GM21529 (cell line): ENCODE measurements around the gene TSPO2.

Source experiments
- ATAC-seq: cut with Tn5 transposase; IDR thresholded peaks from one replicate; pipeline ENCODE4 v1.9.1; 2021; ENCODE audit not compliant: unreplicated experiment

The TSPO2 gene

DNA sequence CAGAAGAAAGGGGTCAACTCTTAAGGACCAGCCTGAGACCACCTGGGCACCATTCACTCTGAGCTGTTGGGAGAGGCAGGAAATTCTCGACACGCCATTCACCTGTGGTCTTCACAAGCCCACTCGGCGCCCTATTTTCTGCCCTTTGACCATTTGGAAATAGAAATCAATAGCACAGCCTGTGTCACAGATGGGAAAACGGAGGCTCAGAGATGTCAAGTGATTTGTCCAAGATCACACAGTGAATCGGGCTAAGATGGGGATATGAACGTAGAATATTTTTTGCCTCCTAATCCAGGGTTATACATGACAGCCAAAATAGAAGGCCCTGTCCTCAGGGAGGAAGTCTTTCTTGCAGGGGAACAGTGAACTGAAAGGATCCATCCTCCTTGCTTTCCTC, 7.7 kb downstream of the TSPO2 start:
- ATAC-seq: no peak

- ATAC-seq: no peak
Measured at GRCh38 chr6:41050536-41050935, 8.3 kb downstream of the TSPO2 start.

- ATAC-seq: no peak
Measured at GRCh38 chr6:41051873-41052272, 9.6 kb downstream of the TSPO2 start.

DNA sequence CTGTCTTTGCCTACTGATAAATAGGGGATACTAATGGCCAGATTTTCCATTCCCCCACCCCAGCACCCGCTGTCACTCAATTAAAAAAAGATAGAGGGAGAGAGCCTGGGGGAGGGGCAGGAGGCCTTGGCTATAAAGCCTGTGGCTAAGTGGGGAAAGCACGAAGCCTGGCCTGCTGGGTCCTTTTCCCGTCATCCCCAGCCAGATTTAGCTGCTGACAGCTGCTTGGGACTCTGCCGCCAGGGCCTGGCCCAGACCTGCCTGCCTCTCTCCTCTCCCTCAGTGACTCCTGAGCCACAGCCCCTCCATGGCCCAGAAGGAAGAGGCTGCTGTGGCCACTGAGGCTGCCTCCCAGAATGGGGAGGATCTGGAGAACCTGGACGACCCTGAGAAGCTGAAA, 10.8 kb downstream of the TSPO2 start, which contains the start of gene APOBEC2:
Gene APOBEC2, plus strand, starts transcription at position 162 of the 400 bp plus-strand sequence. Its CDS starts 146 bp downstream, at position 308.
- ATAC-seq: no peak

DNA sequence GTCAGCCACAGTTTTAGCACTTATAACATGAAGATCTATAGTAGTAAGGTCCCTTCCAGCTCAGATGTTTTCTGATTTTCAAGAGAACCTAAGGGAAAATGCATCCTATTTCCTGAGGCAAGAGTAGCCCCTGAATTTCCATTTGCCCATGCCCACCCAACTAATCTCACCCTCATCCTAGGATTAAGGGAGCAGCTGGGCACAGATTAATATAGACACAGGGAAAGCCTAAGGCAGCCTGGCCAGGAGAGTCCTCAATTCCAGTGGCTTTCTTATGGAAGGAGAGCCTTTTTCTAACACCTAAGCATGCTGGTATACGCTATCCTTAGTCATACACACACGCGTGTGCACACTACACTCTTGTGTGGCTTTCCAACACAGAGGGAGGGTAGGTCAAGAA, 12.2 kb downstream of the TSPO2 start:
- no peak for ATAC-seq

DNA sequence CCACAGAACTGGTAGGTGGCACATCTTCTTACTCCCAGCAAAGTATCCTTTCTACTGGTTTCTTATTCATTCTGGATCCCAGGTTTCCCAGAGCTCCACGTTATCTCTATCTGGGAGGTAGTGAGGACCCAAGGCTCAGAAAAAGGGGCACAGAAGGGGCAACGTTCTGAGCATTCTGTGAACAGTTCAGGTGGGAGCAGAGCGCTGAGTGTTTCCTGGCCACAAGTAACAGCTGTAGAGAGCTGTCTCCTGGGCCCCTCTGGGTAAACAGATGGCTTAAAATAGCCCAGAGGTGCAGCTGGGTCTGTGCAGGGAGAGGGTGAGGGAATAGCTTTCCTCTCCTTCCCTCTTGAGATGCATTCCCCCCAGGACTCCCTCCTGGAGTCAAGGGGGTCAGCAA, 12.9 kb downstream of the TSPO2 start:
- ATAC-seq: no peak

- ATAC-seq: no peak
Measured at GRCh38 chr6:41056768-41057490, 14.7 kb downstream of the TSPO2 start.

DNA sequence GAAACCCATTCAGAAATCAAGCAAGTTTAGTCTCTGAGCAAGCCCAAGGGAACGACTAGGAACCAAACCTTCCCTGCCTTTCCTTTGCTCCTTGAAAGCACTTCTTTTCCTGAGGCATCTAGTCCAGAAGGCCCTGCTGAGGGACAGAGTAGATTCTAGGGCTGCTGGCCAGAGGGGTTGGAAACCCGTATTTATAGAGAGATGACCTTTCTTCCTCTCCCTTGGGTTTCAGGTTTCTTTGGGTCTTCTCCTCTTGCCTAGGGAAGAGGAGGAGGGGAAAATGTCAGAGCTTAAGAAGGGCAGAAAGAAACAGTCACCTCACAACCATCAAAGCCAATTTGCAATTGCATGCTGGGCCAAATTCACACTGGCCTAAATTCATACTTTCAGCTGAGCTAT, 16.5 kb downstream of the TSPO2 start:
- no peak for ATAC-seq

DNA sequence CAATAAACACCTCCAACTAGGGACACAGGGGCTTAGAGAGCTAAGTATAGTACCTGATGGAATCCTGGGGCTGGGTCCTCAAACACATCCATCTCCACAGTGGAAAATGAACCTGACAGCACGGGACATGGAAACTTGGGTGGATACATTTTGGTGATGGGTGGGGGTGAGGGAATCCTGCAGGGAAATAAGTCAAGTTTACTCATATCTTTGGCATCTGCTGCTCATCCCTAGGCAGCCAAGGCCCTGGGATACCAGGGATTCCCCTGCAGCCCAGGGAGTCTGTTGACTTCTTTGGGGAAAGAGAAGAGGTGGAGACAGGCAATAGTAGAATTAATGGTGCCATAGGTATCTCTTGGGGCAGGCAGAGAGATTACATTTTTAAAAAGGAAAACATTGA, 17.3 kb downstream of the TSPO2 start:
- ATAC-seq: no peak

DNA sequence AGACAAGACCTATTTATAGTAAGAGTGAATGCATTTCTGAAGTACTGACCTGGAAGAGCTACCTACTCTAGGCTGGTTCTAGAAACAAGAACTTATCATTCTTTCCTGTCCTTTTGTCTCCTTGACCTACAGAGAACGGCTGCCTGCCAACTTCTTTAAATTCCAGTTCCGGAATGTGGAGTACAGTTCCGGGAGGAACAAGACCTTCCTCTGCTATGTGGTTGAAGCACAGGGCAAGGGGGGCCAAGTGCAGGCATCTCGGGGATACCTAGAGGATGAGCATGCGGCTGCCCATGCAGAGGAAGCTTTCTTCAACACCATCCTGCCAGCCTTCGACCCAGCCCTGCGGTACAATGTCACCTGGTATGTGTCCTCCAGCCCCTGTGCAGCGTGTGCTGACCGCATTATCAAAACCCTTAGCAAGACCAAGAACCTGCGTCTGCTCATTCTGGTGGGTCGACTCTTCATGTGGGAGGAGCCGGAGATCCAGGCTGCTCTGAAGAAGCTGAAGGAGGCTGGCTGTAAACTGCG, 19.0 kb downstream of the TSPO2 start:
- ATAC-seq: no peak

GRCh38 chr6:41062056-41062455, 19.8 kb downstream of the TSPO2 start:
- no peak for ATAC-seq

GRCh38 chr6:41063884-41064285, 21.6 kb downstream of the TSPO2 start:
- no peak for ATAC-seq

- no peak for ATAC-seq
Measured at GRCh38 chr6:41064841-41065240, 22.6 kb downstream of the TSPO2 start.

DNA sequence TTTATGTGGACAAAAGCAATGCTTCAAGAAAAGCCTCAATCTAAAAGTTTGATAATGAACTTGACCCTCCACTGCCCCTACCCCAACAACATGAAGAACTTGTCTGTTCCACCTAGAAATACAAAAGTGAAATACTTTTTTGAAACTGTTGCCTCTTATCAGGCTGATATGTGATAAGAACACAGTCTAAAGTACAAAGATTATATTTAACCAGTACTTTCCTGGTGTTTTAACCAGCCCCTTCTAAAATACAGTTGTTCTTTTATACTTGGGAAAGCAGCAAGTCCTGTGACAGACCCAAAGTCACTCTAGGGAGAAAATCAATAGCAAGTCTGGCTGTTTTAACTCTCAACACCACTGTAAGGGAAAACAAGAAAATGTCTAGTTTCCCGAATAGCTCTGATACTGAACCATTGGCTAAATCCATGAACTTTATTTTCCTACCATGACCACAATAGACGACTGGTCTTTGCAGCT, 23.3 kb downstream of the TSPO2 start:
- ATAC-seq: no peak

DNA sequence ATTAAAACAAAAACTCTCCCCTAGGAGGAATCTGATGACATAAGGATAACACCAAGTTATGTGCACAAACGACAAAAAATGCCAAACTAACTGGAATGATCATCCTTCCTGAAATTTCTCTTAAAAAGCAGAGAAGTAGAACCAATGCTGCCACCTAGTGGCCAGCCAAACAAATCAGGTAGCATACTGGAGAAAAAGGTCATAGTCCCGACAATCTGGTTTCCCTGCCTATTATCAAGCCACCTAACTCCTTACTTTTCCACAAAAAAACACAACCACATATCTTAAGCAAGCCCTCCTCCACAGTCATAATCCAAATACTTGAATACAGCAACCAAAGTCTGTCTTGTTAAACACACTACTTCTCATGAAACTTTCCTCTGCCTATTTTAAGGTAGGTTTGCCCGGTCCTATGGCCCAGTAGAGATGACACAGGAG, 24.6 kb downstream of the TSPO2 start:
- no peak for ATAC-seq

- ATAC-seq: no peak
Measured at GRCh38 chr6:41071501-41071922, 29.2 kb downstream of the TSPO2 start.

DNA sequence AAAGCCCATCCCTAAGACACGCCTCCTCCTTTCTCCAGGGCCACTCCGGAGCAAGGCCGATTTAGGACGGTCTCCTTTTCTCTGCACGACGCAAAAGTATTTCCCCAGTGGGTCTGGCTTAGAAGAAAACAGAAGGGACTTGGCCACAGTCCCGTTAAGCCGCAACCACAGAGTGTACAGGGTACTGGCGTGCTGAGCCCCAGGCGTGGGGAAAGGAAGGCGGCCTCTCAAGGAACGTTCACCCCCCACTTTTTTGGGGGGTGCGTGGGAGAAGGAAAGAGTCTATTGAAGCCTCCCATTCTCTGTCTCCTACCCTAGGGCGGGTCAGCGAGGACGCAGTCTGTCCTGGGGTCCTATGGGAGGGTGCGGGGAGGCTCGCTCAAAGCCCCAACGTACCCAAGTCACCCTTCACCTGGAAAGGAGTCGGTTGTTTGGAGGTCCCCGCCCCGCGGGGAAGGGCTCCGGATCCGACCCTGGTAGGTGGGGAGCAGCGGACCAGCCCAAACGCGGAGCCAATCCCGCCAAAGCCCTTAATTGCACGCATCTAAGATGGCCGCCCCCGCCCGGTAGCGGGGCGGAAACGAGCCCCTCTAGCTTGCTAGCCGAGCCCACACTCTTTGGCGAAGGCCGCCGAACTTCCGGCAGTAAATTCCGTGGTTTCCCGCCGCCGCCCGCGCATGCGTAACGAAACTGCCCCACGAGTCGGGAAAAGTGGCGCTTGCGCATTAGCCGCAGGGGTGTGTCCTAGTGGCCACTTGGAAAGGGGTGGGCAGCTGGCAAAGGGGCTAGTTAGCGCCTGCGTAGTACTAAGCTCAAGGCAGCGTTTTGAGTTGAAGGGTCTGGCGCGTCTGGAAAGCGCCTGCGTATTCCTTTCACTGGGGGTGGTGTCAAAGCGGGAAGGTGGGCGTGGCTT, 29.9 kb downstream of the TSPO2 start, which contains the start of gene OARD1:
Gene OARD1, minus strand, starts transcription at position 434 of the 913 bp plus-strand sequence. CDS start 722 bp downstream, outside the sequence.
- peak; percentile 66 for ATAC-seq

- peak; percentile 61 for ATAC-seq
Measured at GRCh38 chr6:41072836-41073202, 30.6 kb downstream of the TSPO2 start, which contains the start of gene NFYA. TSS of gene NFYA (plus strand) at chr6:41072974. CDS start at chr6:41079090, 6,116 bp downstream.

DNA sequence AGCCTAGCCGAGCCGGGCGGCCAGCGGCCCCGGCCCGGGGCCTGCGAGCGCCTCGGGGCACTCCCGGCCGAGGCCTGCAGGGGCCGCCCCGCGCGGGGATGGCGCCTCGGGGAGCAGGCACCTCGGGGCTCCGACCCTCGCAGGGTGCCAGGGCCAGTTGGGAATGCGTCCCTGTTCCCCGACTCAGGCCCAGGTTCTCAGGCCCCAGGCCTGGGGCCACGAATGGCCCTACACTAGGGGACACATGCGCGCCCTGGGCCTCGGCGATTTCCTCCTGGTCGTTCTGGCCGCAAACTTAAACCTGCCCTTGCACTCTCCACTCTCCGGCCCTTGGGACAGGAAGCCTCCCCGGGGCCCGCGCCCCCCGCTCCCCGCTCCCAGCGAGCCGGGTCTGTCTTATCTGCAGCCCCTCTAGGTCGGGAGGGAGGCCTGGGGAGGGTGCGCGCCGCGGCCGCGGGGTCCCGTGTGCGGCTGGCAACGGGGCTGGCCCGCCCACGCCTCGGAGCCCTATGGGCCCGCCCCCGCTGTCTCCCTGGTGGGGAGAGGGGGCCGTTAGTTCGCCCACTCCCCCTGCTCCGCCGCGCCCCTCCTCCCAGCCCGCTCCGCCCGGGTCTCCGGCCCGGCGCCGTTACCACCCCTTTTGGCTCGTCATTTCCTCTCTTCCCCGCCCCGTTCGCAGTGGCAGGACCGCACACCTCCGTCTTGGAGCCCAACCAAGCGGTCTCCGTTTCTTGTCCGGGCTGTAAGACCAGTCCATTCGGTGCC, 31.1 kb downstream of the TSPO2 start:
- peak; percentile 32 for ATAC-seq

GRCh38 chr6:41073968-41074691, 31.9 kb downstream of the TSPO2 start:
- ATAC-seq: no peak
